ENCODE data around the gene GOT1.

GOT1 gene

DNA sequence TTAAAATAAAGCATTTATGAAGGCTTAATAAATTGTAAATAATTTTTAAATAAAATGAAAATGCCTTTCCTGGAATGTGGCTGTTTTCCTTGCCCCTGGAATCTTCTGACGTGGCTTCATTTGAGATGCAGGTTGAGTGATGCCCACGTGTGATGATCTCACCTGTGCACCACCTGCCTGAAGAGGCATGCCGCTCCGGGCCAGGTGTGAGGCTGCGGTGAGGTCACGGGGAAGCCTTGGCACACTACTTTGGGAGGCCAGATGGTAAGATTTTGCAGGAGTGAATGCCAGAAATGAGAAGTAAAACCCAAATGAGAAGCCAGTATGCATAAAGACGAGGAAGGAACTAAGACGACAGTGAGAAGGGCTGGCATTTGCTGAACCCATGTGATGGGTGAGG, 36.2 kb downstream of the GOT1 start:
- DNase-seq, result no peak

GRCh38 chr10:99393683-99394082, 36.7 kb downstream of the GOT1 start:
- no peak for DNase-seq

- DNase-seq, result no peak
Observed at GRCh38 chr10:99393036-99393435, 37.4 kb downstream of the GOT1 start.

DNA sequence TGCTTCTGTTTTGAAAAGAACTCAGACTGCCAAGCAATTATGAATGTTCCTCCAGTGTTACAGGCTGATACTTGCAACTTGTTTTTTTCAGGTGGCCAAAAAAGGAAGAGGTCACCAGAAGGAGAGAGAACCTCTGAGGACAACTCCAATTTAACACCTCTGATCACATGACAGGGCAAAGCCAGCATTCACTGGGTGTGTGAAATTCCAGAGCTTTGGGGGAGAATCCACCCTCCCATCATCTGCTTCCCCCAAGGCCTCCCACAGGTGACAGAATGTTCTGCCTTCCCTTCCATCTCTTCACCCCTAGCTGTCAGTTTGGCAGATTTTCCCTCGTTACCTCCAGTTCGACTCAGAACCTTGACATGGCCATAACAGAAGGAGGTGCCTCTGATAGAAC, 39.1 kb downstream of the GOT1 start:
- no peak for DNase-seq

GRCh38 chr10:99389729-99390480, 40.5 kb downstream of the GOT1 start:
- DNase-seq, result no peak

DNA sequence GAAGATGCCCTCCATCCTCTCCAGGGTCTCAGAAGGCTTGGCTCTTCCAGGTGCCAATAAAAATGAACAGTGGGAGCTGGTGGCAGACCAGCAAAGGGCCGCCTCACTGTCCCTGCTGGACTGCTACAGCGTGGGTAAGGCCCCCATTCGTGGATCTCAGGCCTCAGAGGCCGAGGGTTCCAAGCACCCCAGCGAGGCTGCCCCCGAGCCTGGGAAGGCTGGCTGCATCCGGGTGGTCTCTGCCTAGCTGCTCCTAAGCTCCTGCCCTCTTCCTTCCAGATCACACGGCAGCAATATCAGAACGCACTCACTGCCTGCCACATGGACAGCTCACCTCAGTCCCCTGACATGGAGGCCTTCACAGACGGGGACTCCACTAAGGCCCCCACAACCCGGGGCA, 42.9 kb downstream of the GOT1 start:
- DNase-seq, result no peak

DNA sequence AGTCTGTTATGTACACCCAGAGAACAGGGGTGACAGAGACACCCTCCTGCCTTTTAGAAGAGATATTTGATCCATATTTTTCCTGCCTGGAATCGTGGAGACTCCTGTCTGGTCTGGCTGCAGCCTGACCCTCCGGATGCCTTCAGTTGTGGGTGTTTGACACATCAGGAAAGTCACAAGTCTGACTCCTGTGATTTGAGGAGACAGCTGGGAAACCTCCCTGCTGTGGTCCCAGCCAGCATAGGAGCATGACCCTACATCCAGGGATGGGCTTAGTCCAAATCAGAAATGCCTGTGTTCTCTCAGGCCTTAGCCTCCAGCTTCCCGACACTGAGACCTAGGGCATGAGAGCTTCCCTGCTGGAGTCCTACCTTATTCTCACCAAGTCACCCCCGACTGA, 43.4 kb downstream of the GOT1 start:
- no peak for DNase-seq

GRCh38 chr10:99382176-99382575, 48.2 kb downstream of the GOT1 start:
- no peak for DNase-seq

- DNase-seq, result no peak
Observed at GRCh38 chr10:99375426-99375825, 55.0 kb downstream of the GOT1 start.

- no peak for DNase-seq
Observed at GRCh38 chr10:99374972-99375371, 55.5 kb downstream of the GOT1 start.

DNA sequence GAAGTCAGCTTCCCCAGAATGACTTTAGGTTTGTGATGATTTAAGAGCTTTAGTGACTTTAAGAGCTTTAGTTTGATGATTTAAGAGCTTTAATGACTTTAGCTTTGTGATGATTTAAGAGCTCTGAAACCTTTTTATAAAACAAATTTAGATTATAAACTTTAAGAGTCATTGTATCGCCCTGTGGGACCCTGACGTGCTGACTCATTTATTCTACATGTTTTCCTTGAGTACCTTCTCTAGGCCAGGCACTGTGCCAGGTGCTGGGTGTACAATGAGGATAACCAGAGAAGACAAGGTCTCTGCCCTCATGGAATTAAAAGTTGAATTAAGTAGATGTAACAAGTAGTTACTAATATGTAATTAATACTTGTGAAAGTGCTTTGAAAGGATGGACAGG, 55.9 kb downstream of the GOT1 start:
- no peak for DNase-seq

- DNase-seq, result peak in 1 of 2 donors; percentile 2
Observed at GRCh38 chr10:99372546-99373271, 57.7 kb downstream of the GOT1 start.

DNA sequence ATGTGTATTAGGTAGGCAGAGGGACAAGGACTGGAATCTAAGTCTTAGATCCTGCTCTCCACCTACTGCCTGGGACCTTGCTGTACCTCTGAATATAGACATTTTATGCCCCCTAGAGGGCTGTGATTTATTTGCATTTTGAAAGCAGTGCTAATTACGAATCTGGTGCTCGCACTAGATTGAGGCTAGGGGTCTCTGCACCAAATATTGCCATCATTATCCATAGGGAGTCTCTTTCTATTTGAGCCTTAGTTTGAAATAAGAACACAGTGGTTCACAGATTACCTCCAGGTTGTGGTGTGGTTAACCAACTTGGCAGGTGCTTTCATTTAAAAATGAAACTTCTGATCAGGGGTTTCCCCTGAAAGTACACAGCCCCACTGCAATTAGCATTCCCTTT, 59.4 kb downstream of the GOT1 start:
- DNase-seq, result peak in 1 of 2 donors; percentile 27

DNA sequence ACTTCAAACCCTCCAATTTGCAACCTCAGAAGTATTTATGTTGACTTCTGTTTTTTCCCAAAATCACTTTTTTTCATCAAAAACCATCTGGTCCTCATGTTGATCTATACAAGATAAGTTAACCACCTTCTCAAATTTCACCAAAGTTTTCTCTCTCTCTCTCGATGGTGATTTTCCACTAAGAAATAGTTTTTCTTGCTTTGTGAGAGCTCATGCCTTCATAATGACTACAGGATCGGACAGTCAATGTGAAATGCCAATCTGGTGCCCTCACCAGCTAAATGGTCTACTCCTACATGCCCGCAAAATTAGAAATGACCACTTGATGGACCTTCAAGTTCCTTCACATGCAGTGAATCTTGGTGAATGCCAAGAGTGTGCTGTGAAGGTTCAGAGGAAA, 60.9 kb downstream of the GOT1 start:
- DNase-seq, result no peak

DNA sequence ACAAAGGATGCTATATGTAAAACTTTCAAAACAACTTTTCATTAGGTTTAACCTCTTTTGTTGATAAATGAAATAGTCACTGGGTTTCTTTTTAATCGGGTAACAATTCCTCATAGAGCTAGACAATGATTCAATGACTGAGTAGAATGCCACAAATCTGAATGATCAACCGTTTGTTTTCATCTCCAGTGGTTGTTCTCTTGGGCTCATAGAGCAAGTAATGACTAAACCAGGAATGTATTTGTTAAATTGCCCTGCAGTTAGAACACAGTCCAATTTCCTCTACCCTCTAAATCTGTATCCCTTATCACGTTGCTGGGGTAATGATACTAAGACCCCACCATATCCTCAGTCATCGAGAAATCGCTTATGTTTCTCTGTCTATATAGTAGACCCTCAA, 61.3 kb downstream of the GOT1 start:
- DNase-seq, result no peak

DNA sequence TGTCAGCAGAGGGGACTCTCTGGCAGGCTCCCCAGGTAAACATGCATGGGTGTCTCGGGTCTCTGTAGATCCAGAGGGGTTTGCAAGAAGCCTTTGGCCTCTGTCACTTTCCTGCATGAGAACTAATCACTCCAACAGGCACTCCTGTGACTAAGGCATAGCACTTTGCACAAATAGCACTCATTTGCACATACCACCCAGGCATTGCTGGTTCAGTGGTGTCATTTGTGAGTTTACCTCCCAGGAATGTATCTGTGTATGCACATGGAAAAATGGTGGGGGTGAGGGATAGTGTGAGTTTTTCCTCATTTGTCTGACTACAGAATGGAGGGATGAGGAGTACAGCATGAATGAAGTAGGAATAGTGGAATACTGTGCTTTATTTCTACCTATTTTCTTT, 61.8 kb downstream of the GOT1 start:
- DNase-seq, result no peak

GRCh38 chr10:99366666-99367065, 63.8 kb downstream of the GOT1 start:
- no peak for DNase-seq

GRCh38 chr10:99365736-99366135, 64.7 kb downstream of the GOT1 start:
- DNase-seq, result no peak

DNA sequence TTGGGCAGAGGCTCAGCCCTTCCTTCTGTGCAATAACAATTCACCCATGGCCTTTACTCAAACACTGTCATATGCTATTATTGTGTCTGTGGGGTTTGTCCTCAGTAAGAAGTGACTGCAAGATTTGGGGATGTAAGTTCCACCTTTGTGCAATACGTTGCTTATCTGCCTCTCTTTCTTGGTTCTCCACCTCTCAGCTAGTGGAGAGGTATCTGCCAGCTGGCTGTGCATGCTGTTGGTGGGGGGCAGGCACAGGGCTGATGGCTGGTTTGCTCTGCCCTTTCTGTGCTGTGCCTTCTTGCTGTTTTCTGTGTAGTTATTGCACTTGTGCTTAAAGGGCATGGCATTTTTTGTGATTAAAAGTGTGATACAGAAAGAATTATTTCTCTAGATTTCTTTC, 65.1 kb downstream of the GOT1 start:
- no peak for DNase-seq

GRCh38 chr10:99364125-99364524, 66.3 kb downstream of the GOT1 start:
- DNase-seq, result no peak

DNA sequence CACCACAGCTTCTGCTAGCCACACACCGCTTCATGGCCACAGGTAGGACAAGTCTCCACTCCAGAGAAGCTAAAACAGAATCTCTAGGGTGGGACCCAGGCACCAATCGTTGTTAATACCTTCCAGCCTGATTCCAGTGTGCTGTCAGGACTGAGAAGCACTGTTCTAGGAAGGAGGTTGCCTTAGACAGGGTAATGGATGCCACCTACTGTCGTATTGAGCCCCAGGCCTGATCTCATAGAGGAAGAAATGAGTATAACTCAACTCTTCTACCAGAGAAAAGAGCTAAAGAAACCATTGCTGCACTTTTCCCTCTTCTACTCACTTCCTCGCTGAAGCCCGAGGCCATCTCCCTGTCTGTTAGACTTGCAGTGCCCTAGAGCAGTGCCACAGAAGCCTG, 69.5 kb downstream of the GOT1 start:
- no peak for DNase-seq

DNA sequence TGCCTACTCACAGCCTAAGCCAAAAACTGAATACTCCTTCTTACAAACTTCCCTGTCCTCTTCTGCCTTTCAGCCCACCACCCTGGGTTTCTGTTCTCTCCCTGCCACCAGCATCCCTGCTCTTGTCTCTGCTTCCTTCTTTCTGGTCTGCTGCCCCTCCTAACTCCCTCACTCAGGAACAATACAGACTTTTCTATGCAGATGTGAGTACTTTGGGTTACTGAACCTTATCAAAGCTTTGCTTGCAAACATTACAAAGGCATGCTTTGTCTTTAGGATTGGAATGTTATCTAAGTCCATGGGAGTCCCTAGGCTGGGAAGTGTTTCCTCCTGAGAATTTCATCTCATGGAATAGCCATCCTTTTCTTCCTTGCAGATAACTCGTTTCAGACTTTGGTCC, 72.3 kb downstream of the GOT1 start:
- no peak for DNase-seq

DNA sequence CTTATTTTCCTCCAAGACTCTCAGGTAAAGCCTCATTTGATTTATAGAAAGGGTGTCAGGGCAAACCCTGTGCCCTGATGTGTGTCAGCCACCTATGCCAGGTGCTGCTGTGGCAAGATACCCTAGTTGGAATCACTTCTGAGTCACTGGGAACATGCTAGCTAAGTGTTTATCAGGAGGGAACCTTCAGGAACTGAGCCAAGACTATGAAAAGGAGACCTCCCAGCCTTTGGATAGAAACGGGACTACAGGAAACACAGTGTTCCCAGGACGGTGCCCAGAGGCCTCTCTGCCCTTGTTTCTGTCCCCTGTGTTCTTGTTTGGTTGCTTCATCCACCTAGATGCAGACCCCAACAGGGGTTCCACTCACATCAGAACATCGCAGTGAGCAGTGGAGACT, 72.7 kb downstream of the GOT1 start:
- no peak for DNase-seq

GRCh38 chr10:99353182-99353581, 77.2 kb downstream of the GOT1 start:
- DNase-seq, result no peak

- no peak for DNase-seq
Observed at GRCh38 chr10:99347672-99348071, 82.8 kb downstream of the GOT1 start.
